ENCODE measurements around the gene WDFY3.

- TF ChIP-seq CTCF (IDR thresholded peaks at IDR 0.05 in 8 of 11, conservative IDR thresholded peaks at IDR 0.05 in 3 of 11) (no peak), POLR2AphosphoS5 (IDR thresholded peaks at IDR 0.05) (no peak), POLR2A (IDR thresholded peaks at IDR 0.05) (no peak)
Observed at GRCh38 chr4:84669201-84669600, 297.3 kb downstream of the WDFY3 start.

Measured in spleen (tissue), 7 donors.